Keratinocyte (primary cell): ENCODE data around the gene NAA50.

ENCODE experiments used
- EZH2 ChIP-seq: IDR thresholded peaks from one replicate; pipeline ENCODE4 v1.6.1; 2012; ENCODE audit warnings: inconsistent platforms, mild to moderate bottlenecking, low read length, moderate library complexity
- TF ChIP-seq, protein P1 (sequence below), 3 experiments: IDR thresholded peaks in 1 of 3; conservative IDR thresholded peaks in 1 of 3; optimal IDR thresholded peaks in 1 of 3; 2 replicates in 2 of 3; 3 replicates in 1 of 3; pipeline versions ENCODE3 to v1.5.1; 2011; ENCODE audit warnings: low read length in 3 of 3, mild to moderate bottlenecking in 3 of 3, moderate library complexity in 2 of 3, control low read depth in 1 of 3, inconsistent platforms in 1 of 3; ENCODE audit not compliant: insufficient read depth in 2 of 3; ENCODE audit errors: extremely low read depth in 1 of 3

GRCh38 chr3:113745756-113746547, at the start of gene NAA50:
- TF ChIP-seq EZH2, result no peak
- TF ChIP-seq, protein P1, sequence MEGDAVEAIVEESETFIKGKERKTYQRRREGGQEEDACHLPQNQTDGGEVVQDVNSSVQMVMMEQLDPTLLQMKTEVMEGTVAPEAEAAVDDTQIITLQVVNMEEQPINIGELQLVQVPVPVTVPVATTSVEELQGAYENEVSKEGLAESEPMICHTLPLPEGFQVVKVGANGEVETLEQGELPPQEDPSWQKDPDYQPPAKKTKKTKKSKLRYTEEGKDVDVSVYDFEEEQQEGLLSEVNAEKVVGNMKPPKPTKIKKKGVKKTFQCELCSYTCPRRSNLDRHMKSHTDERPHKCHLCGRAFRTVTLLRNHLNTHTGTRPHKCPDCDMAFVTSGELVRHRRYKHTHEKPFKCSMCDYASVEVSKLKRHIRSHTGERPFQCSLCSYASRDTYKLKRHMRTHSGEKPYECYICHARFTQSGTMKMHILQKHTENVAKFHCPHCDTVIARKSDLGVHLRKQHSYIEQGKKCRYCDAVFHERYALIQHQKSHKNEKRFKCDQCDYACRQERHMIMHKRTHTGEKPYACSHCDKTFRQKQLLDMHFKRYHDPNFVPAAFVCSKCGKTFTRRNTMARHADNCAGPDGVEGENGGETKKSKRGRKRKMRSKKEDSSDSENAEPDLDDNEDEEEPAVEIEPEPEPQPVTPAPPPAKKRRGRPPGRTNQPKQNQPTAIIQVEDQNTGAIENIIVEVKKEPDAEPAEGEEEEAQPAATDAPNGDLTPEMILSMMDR (optimal IDR thresholded peaks at IDR 0.05 in 1 of 3, IDR thresholded peaks at IDR 0.05 in 1 of 3, conservative IDR thresholded peaks at IDR 0.05 in 1 of 3; ENCODE audit: extremely low read depth in 1 of 3, insufficient read depth in 2 of 3, low read length in 3 of 3), result peak in 1 of 3 experiments; percentile 71
